GM19238 (cell line): ENCODE results near the gene ACRV1.
"Not testable (repeated sequence)": the region's sequence is repeated elsewhere in the genome, so short reads cannot be mapped to it uniquely, and the experiment has no call there.

ENCODE experiments used
- DNase-seq: peaks from one replicate; pipeline ENCODE4 v3.0.0; 2011; ENCODE audit warnings: low spot score; ENCODE audit not compliant: insufficient read length

ACRV1 gene, protein sequence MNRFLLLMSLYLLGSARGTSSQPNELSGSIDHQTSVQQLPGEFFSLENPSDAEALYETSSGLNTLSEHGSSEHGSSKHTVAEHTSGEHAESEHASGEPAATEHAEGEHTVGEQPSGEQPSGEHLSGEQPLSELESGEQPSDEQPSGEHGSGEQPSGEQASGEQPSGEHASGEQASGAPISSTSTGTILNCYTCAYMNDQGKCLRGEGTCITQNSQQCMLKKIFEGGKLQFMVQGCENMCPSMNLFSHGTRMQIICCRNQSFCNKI

GRCh38 chr11:125680747-125681146 lies at the start of gene ACRV1:
Gene ACRV1, minus strand, starts transcription at chr11:125680847. Its CDS starts 67 bp downstream, at chr11:125680780.
- no peak for DNase-seq

DNA sequence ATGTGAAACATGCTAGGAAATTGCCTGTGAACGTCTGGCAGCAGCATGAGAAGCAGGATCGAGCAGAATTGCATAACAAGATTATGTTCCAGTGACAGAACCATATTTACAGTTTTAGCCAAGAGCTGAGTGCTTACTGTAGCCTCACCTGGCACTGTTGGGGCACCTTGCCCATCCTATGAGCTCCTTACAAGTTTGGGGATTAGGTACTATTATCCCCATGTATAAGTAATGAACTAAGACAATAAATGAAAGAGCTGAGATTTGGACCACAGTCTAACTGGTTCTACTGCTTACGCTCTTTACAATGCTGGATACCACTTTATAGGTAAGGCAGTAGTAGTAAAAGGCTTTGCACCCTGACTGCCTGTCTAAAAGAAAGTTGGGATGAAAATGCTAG lies 48.3 kb upstream of the ACRV1 start:
- DNase-seq: no peak

DNA sequence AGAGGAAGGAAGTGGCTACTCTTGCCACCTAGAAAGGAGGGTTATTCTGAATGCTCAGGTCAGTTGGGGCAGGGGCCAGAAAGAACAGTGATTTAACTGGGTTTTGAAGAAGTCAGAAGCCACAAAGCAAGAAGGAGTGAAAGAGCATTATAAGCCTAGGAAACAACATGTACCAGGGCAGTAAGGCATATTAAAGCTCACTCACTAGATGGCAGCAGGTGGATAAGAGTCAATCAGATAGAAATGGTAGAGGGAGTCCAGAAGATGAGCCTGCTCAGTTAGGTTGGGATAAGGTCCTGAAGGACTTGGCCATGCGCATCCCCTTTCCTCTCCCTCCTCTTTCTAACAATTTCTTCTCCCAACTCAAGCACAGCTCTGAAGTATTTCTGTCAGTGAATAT lies 43.5 kb upstream of the ACRV1 start:
- no peak for DNase-seq

DNA sequence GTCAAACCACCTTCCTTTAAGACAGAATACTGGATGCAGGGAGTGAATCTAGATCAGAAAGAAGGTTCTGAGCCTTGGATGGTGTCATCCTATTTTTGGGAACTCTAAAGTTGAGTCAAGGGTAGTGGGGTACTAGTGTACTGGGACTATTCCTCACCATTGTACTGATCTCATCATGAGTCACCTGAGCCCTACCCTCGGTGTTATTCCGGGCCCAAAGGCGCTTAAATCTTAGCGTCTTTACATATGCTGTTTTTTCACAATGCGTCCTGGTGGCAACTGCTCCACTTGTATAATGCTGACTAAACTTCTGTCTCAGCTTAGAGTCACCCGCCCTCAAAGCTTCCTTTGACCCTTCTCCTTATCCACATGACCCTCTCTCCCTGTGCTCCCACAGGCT lies 40.1 kb upstream of the ACRV1 start:
- DNase-seq: no peak

GRCh38 chr11:125704686-125705085 lies 24.0 kb upstream of the ACRV1 start:
- DNase-seq: not testable (repeated sequence)

DNA sequence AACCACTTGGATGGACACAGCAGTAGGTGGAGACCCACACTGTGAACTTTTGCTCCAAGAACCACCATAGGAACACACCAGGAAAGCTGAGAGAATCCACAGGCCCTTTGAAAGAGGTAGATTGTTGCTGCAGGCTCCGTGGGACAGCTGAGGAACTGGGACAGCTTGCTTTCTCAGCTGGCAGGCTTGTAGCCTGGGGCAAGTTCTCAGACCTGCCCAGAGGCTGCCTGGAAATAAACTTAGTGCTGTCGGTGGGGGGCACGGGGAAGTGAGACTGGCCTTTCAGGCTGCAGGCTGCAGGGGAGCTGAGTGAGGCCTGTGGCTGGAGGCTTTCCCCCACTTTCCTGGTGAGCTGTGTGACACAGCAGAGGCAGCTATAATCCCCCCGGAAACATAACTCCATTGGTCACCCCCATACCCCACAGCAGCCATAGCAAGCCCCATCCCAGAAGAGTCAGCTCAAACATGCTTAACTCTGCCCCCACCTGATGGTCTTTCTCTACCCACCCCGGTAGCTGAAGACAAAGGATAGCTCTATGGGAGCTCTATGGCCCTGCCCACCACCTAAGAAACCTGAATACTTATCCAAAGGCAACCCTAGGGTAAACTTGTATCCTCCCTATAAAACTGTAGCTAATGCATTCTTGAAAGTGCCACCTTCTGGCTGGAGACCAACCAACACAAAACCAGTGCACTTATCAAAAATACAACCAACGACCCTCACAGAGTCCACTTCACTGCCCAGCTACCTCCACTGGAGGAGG lies 21.4 kb upstream of the ACRV1 start:
- no peak for DNase-seq

DNA sequence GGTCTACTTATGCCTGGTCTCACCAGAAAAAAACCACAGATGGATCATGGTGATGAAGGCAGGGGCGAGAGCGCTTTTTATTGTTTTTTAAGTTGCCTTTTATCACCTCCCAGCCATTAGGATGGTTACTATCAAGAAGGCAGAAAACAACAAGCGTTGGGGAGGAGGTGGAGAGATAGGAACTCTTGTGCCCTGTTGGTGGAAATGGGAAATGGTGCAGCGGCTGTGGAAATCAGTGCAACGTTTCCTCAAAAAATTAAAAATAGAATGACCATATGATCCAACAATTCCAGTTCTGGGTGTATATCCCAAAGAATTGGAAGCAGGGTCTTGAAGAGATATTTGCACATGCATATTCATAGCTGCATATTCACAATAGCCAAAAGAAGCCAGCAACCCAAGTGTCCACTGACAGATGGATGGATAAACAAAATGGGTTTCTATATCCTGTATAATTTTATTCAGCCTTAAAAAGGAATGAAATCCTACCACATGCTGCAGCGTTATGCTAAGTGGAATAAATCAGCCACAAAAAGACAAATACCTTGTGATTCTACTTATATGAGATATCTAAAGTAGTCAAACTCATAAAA lies 20.5 kb upstream of the ACRV1 start:
- DNase-seq: no peak

DNA sequence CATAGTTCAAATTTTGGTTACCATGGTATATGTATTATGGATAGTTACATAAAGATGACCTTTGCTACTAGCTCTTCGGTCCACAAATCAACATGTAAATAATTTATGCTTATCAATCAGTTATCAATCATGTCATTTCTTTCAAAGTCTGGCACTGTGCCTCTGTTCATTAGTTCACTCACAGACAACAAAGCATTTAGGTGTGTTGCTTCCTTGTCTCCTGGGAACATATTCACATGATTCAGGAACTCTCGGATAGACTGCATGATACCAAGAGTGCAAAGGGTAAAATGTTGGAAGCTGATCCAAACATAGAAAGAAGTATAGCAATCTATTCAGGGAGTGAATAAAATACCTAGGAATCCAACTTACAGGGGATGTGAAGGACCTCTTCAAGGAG lies 14.3 kb upstream of the ACRV1 start:
- DNase-seq: no peak

- DNase-seq: no peak
Observed at GRCh38 chr11:125692887-125693286, 12.2 kb upstream of the ACRV1 start.

DNA sequence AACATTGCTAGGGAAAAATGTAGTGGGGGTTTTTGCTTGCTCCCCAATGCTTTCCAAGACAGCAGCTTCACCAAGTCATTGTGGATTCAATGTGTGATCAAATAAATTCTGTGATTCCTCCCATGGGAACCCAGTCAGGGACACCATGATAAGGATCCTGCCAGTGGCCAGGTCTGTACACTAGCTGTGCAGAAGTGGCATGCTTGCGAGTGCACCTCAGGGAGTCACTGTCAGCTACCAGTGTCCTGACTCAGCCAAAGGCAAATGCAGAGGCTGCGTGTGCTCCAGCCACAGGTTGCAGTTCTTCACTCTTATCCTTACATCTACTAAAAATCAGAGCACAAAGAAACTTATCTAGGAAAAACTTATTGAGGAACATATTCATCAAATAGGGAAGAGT lies 9.4 kb upstream of the ACRV1 start:
- no peak for DNase-seq

DNA sequence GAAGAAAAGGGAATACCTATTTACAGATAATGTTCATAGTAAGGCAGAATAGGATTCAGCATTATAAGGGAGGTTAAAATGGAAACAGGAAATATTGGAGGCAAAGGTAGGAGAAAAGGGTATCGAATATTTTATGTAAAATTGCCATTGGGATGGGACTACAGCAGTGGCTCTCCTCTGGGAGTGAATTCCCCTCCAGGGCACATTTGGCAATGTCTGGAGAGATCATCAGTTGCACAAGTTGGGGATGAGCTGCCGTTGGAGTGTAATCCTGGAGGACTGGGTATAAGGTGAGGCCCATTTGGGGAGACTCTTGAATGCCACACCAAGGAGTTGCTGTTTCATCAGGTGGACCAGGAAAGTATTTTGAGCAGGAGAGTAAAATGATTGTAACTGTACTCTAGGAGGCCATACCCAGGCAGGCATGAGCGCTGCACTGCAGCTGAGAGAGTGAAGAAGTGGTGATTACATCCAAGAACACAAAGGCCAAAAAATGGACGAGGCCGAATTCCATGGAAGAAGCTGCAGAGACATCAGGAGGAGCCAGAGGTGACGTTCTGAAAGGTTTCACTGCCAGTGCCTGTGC lies 8.7 kb upstream of the ACRV1 start:
- DNase-seq: no peak

GRCh38 chr11:125688632-125689031 lies 8.0 kb upstream of the ACRV1 start:
- DNase-seq: no peak

GRCh38 chr11:125688066-125688465 lies 7.4 kb upstream of the ACRV1 start:
- no peak for DNase-seq

- DNase-seq: no peak
Observed at GRCh38 chr11:125685228-125685627, 4.6 kb upstream of the ACRV1 start.

- DNase-seq: no peak
Observed at GRCh38 chr11:125679837-125680236, 810 bp downstream of the ACRV1 start.

GRCh38 chr11:125679397-125679796 lies 1.2 kb downstream of the ACRV1 start:
- no peak for DNase-seq

- no peak for DNase-seq
Observed at GRCh38 chr11:125675196-125675595, 5.5 kb downstream of the ACRV1 start.

DNA sequence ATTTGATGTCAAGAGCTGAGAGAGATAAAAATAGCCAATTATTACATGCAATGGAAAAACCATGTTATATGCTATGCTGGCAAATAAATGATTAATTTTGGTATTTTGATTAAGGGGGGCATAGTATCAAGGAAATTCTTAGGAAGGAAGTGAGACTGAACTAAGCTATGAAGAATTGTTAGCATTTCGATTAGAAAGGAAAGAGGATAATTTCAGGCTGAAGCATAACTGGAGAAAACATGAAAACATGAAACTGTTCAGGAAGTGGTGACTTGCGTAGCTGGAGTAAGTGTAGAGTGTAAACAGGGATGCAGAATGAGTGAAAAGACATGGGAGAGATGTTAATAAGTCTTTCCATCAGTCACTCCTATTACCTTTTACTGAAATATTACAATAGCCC lies 6.4 kb downstream of the ACRV1 start:
- DNase-seq: no peak

- no peak for DNase-seq
Observed at GRCh38 chr11:125671561-125671960, 9.1 kb downstream of the ACRV1 start.

- DNase-seq: no peak
Observed at GRCh38 chr11:125670172-125670571, 10.5 kb downstream of the ACRV1 start.

DNA sequence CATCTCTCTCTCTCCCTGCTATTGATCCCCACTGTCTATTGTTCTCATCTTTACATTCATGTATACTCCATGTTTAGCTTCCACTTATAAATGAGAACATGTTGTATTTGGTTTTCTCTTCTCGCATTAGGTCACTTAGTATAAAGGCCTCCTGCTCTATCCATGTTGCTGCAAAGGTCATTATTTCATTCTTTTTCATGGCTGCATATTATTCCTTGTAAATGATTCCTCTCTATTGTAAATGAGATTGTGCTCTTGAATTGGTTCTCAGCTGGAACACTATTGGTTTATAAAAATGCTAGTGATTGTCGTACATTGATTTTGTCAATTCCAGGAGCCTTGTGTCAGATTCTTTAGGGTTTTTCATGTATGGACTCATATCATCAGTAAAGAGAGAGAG lies 13.5 kb downstream of the ACRV1 start:
- DNase-seq: no peak

- DNase-seq: no peak
Observed at GRCh38 chr11:125663910-125664309, 16.7 kb downstream of the ACRV1 start.
